NCI-H2227 (cell line): ENCODE measurements around the gene RERG.
"Not testable (repeated sequence)": the region's sequence is repeated elsewhere in the genome, so short reads cannot be mapped to it uniquely, and the experiment has no call there.

ENCODE experiments used
- DNase-seq: peaks from one replicate; lab custom pipeline; 2025; ENCODE audit not compliant: unreplicated experiment; lab: John Stamatoyannopoulos, UW

RERG gene

GRCh38 chr12:15151161-15152091, 69.8 kb downstream of the RERG start:
- DNase-seq = peak; percentile 3

GRCh38 chr12:15146585-15146984, 74.6 kb downstream of the RERG start:
- no peak for DNase-seq

GRCh38 chr12:15143467-15143866, 77.8 kb downstream of the RERG start:
- DNase-seq = no peak

- no peak for DNase-seq
Measured at GRCh38 chr12:15142711-15143110, 78.5 kb downstream of the RERG start.

GRCh38 chr12:15131431-15131830, 89.8 kb downstream of the RERG start:
- no peak for DNase-seq

GRCh38 chr12:15130541-15130940, 90.7 kb downstream of the RERG start:
- DNase-seq = no peak

GRCh38 chr12:15123401-15123800, 97.8 kb downstream of the RERG start:
- DNase-seq = no peak

- DNase-seq = no peak
Measured at GRCh38 chr12:15122344-15122743, 98.9 kb downstream of the RERG start.

- DNase-seq = no peak
Measured at GRCh38 chr12:15118955-15119354, 102.3 kb downstream of the RERG start.

- DNase-seq = no peak
Measured at GRCh38 chr12:15116983-15117382, 104.2 kb downstream of the RERG start.

GRCh38 chr12:15116086-15116485, 105.1 kb downstream of the RERG start:
- DNase-seq = peak; percentile 15

GRCh38 chr12:15115434-15115833, 105.8 kb downstream of the RERG start:
- no peak for DNase-seq

- no peak for DNase-seq
Measured at GRCh38 chr12:15114501-15114900, 106.7 kb downstream of the RERG start.

GRCh38 chr12:15092826-15093225, 128.4 kb downstream of the RERG start:
- no peak for DNase-seq

GRCh38 chr12:15090441-15090840, 130.8 kb downstream of the RERG start:
- no peak for DNase-seq

GRCh38 chr12:15088105-15088504, 133.1 kb downstream of the RERG start:
- DNase-seq = no peak

GRCh38 chr12:15077751-15078150, 143.5 kb downstream of the RERG start:
- not testable (repeated sequence) for DNase-seq

GRCh38 chr12:15074351-15074750, 146.9 kb downstream of the RERG start:
- no peak for DNase-seq

GRCh38 chr12:15059123-15059522, 162.1 kb downstream of the RERG start:
- no peak for DNase-seq
